HG02642 (cell line): ENCODE data around the gene ITGB1BP1.
"Not testable (repeated sequence)": the region's sequence is repeated elsewhere in the genome, so short reads cannot be mapped to it uniquely, and the experiment has no call there.

ENCODE experiments used
- ATAC-seq: cut with Tn5 transposase; IDR thresholded peaks from one replicate; pipeline ENCODE4 v1.9.1; 2021; ENCODE audit warnings: mild to moderate bottlenecking; ENCODE audit not compliant: unreplicated experiment, poor library complexity

The ITGB1BP1 gene

DNA sequence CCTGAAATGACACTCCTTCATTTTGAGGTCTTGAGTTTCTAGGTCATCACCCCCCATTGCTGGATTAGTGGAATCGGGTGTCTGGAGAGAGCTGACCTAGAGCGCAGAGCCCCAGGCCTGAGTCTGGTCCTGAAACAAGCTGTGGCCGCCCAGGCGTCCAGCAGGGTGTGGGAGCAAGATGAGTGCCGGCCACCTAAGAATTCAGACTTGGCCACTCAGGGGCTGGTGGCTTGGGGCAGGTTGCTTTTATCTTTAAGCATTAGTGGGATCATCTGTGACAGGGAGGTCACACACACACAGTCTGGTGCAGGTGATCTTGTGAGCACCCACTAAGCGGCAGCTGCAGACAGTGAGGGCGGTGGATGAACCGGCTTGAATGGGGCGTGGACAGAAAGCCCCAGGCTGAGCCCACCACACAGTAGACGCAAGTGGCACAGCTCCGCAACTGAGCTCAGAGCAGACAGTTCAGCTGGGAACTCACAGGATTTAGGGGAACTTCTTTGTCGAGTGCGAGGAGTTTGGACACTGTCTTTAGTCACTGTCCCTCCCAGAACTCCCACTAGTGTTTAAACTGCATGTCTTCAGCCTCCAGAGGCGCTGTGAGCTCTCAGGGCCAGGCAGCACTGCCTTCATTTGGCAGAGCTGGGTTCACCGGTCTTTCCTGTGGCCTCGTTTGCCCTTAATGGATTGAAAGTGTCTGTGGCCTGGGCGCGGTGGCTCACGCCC is 21.5 kb downstream of the ITGB1BP1 start:
- no peak for ATAC-seq

DNA sequence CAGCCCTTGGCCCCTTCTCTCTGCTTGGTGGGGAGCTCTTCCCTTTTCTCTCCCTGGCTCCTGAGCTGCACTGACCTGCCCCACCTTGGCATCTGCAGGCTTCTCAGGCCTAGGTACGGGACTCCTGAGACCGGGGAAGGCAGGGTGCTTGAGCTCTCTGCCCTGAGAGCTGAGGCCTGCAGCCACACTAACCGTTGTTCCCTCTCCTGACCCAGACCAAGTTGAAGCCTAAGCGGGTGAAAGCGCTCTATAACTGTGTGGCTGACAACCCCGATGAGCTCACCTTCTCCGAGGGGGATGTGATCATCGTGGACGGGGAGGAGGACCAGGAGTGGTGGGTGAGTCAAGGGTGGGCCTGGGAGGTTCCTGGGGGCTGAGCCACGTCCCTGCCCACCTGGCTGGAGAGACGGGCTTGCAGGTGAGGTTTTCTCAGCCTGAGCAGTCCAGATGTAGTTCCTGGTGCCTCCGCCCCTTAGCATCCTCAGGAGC is 22.2 kb downstream of the ITGB1BP1 start:
- ATAC-seq = no peak

DNA sequence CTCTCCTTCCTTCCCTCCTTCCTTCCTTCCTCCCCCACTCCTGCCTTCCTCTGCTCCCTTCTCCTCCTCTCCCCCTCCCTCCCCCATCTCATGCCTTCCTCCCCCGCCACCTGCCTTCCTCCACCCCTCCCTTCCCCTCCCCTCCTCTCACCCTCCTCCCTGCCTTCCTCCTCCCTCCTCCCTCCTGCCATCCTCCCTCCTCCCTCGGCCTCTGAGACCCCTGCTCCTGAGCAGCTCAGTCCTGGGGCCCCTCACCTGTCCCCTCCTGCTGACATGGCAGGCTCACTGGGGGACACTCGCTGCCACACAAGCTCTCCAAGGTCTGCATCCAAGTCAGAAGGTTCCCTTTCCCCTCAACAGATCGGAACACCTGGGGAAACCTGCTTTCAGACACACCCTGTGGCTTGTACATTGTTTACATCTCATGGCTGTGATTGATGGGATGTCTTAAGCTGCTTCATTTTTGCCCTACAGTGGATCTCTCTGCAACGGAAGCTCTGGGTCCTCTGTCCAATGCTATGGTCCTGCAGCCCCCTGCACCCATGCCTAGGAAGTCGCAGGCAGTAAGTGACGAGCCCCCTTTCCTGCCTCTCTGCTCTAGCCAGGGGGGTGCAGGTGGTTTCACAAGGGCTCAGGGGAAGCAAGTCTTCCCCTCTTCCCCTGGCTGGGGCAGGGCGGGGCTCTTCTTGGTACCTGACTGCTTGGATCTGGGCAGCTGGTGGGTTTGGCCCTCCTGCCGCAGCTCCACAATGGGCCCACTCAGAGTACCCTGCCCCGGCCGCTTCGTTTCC is 22.9 kb downstream of the ITGB1BP1 start:
- ATAC-seq = no peak

DNA sequence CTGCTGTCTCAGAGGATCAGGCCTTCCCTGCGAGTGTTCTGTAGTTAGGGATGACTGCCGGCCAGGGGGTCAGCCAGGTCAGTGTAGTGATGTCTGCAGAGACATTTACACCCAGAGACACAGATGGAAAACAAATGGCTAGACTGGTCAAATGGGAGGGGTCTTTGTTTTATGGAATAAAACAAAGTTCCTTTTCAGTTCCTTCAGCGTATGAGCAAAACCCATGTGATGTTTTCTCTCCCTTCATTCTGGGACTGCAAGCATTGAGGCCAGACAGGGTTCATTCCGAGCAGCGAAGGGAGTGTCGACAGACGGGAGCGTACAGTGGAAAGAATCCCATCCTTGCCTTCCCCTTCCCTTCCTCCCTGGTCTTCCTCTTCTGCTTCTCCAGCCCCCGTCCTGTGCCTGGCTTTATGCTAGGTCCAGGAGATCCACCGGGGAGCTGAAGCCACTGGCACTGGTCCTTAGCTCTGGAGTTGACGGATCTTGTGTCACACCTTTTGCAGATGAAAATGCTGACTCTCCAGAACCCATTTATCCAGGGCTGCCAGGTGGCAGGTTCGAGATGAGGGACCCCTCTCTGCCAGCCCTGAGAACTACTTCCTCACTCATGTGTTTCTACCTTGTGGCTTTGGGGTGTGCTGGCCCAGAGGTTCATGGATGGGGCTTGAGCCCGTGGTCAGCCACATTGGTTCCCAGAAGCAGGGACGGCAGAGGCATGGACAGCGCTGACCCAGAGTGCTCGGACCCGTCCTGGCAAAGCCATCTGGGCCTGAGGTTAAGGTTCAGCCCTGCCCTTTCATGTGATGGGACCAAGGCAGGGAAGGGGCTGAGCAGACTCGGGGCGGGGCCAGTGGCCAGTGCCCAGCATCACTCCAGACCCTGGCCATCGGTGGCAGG is 24.2 kb downstream of the ITGB1BP1 start:
- ATAC-seq = no peak

DNA sequence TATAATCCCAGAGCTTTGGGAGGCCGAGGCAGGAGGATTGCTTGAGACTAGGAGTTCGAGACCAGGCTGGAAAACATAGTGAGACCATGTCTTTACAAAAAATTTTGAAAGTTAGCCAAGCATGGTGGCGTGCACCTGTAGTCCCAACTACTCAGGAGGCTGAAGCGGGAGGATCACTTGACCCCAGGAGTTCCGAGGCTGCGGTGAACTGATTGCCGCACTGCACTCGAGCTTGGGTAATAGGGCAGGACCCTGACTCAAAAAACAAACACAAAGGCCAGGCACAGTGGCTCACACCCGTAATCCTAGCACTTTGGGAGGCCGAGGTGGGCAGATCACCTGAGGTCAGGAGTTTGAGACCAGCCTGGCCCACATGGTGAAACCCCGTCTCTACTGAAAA is 25.1 kb downstream of the ITGB1BP1 start:
- ATAC-seq = not testable (repeated sequence)

DNA sequence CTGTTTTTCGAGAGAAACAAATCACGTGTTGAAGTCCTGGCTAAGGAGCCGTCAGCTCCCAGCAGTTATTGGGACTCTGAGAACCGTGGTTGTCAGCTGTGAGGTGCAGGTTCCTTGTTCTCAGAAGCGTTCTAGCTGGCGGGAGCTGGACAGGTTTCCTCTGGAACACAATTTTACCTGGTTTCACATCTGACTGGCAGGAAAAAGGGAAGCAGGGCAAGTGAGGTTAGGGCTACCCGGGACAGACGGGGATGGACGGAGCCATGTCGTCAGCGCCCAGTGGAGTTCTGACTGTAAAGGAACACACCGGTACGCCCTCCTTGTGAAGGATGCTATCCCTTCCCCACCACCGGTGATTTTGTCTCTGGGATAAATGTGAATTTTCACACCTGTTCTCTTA is 26.1 kb downstream of the ITGB1BP1 start:
- no peak for ATAC-seq

DNA sequence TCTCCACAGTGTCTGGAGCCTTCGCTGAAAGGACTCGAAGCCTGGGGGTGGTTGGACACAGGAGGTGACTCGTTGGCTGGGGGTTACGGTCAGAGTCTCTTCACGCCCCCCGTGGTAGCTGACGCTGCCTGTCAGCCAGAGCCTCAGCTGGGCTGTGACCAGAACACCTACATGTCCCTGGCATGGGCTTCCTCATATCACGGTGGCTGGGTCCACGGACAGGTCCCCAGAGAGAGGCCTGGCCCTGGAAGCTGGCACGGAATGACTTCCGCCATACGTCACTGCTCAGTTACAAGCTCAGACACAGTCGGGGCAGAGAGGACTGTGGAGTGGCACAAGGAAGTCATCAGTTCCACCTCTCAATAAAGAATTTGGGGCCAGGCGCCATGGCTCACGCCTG is 28.5 kb downstream of the ITGB1BP1 start:
- no peak for ATAC-seq

DNA sequence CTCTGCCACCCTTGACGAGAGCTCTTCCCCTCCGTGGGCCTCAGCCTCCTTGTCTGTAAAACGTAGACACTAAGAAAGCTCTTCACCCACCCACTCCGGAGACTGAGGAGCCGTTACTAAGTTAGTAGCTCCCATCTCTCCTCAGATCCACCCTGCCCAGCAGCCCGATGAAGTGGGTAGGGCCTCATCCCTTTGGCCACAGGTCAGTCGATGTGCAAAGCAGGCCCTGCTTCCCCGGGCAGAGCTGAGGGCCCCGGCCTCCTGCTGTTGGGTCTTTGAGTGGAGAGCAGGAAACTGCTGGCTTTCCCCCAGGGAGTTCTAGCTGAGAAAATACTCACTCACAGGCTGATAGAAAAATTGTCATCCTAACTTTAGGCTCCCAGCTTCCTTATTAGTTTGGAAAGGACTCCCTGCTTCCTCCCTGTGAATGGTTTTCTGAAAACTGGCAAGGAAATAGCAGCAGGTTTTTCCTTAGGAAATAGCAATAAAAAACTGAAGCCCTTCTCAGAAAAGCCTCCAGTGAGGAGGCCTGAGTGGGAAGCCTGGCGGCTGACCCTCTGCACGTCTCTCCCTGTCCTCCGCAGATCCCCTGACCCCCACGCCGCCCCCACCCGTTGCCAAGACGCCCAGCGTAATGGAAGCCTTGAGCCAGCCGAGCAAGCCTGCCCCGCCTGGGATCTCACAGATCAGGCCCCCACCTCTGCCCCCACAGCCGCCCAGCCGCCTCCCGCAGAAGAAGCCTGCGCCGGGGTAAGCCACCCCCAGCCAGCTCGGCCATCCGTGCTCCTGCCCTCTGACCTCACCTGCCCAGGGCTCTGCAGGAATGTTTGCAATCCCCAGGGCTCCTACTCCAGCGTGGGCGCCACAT is 30.2 kb downstream of the ITGB1BP1 start:
- no peak for ATAC-seq

DNA sequence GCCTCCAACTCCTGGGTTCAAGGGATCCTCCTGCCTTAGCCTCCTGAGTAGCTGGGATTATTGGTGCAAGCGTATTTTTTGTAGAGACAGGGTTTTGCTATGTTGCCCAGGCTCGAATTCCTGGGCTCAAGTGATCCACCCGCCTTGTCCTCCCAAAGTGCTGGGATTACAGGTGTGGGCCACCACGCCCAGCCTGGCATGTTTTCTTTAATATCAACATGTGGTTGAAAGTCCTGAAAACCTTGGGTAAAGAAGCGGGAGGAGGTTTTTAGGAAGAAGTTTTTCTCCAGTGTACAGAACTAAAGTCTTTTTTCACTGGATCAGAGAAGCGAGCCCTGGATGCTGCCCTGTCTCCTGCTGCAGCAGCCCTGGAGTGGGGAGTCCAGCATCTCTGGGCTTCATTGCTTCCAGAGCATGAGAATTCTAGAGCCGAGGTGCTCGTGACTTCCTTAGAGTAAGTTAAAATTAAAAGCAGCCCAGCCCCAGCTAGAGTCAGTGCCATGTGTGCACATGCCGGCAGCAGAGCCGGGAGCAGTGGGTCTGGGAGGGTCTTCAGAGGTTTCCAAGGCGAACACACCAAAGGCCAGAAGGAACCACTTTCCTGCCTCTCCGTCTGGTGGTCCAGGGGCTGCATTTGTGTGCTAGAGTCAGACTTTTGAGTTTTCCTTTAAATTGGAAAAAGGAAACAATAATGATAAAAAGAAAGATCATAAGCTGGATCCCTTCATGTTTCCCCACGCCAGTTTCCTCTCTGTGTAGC is 31.2 kb downstream of the ITGB1BP1 start:
- no peak for ATAC-seq

DNA sequence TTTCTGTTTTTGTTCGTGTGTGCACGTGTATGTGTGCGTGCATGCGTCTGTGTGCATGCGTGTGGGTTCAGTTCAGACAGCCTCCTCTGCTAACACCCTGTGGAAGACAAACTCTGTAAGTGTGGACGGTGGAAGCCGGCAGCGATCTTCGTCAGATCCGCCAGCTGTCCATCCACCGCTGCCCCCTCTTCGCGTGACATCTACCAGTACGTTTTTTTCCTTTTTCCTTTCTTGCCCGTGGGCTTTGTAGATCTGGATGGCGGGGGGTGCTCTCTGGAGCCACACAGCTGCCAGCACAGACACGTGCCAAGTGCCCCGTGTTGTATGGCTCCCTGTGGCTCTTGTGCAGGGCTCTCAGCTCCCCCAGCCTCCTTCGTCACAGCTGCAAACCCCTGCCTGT is 32.3 kb downstream of the ITGB1BP1 start:
- no peak for ATAC-seq

DNA sequence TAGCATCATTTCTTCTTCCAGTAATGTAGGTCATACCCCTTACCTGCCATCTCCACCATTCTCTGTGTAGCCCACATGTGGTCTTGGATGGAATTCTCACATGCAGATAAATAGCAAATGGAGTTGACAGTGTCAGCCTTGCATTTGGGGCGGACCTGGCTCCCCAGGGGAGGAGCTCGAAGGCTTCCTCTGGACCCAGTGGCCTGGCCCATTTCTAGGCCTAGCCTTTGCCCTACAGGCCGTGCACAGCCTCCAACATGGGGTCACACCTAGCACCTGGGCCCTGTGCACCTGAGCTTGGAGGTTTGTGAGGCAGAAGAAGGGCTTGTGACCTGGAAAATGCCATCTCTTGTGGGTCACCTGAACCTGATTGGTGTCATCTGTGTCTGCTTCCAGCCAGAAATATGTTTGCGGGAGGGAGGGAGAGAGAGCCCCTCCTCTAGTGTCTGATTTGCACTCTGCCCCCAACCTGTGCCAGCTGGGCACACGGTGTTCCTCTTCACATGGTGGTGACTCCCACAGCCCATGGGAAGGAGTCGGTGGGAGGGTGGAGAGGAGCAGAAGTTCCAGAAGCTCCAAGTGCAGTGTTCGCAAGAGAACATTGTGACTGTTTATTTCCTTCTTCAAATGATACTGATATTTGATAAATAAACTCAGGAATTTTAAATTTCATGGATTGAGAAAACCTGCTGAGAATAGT is 33.0 kb downstream of the ITGB1BP1 start:
- no peak for ATAC-seq

DNA sequence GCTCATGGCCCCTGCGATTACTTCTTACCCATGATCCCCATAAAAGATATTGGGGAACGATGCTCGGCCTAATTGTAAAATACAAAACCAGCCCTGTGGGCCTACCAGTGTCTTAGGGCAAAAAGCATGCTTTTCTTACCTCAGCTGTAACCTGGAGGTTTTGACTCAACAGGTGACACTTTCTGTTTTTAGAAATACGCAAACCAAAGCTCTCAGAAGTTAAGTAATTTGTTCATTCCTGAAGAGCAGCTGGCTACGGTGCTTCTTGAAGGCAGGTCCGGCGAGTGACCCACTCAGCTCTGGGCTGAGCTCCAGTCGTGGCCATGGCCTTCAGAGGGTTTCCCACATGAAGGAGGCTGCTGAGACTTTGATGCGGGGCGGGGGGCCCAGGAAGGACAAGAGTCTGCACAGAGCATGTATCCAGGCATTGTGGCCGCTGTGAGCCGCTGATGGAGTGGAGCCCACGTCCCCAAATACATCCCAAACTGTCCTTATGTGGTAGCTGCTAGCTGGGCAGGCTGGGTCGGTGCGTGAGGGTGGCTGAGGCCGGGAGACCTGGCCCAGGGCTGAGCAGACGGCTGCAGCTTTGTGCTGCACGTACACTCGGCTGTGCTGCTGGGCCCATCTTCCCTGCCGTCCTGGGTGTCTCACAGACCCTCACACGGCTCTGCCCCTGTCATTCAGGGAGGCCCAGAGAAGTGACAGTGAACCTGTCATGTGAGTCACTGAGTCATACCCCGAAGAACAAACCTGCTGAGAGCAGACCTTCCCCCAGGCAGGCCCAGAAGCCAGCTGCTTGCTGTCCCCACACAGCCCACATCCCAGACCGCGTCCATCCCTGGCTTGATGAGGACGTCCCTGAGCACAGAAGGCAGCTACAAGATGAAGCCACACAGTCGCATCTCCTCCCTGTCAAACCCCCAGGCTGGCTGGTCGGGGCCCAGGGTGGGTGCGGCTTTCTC is 34.1 kb downstream of the ITGB1BP1 start:
- no peak for ATAC-seq

DNA sequence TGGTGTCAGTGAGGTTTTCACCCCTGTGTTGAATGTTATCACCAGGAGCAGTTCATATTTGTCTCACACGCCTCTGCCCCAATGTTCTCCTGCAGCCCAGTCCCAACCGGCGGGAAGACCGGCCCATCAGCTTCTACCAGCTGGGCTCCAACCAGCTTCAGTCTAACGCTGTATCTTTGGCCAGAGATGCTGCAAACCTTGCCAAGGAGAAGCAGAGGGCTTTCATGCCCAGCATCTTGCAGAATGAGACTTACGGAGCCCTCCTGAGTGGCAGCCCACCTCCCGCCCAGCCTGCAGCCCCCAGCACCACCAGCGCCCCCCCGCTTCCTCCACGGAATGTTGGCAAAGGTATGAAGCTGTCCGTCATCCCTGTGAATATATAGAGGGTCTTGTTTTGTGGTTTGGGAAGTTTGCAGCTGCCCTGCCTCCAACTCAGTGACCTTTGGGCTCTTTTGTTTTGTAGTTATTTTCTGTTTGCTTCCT is 35.1 kb downstream of the ITGB1BP1 start:
- no peak for ATAC-seq

DNA sequence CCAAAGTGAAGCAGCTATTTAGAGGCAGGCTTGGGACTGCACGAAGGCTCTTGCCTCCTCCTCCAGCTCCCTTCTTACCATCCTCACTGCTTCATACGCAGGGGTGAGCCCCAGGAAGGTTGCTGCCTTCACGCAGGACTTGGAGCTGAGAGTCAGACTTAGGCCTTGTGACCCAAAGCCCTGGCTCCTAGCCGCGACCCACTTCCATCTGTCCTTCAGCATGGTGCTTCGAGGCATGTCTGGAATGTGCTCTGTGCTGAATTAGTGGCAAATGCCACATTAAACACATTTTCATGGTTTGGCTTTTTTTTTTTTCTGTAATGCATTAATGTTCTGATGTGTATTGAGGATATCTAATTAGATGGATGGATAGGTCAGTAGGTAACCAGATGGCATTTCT is 37.5 kb downstream of the ITGB1BP1 start:
- ATAC-seq = no peak

DNA sequence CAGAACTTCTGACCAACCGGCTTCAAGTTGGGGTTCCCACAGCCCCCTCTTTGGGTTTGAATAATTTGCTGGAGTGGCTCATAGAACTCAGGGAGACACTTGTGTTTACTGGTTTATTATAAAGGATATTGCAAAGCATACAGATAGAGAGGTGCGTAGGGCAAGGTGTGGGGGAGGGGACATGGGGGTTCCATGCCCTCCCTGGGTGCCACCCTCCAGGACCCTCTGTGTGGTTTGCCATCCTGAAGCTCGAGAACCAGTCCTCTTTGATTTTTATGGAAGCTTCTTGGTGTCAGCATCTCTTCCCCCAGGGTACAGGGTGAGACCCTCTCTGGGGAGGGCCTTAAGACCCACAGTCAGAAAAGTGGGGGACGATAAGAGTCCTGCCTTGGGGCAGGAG is 38.8 kb downstream of the ITGB1BP1 start:
- ATAC-seq = no peak

DNA sequence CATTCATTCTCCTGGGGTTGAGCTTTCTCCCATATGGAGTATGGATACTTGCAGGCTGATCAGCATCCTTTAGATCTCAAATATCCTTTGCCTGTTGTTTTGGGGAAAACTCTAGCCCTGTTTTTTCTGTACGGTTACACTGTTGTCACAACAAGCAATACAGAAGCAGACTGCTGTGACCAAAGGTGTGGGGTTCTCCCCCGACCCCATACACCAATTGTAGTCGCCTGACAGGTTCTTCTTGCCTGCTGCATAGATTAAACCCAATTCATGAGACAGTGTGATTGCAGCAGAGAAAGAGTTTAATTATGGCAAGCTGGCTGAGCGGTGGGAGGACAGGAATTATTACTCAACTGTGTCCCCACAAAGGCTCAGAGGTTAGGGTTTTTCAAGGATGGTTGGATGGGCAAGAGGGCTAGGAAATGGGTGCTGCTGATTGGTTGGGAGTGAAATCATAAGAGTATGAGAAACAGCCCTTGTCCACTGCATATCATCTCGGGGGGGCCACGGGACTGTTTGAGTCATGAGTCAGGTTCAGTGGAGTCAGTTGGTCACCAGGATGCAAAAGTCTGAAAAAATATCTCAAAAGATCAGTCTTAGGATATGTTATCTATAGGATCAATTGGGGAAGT is 40.6 kb downstream of the ITGB1BP1 start:
- ATAC-seq = no peak
